Ascending aorta (tissue), 2 donors: ENCODE results near the gene ITPA. TPM values are rescaled to one million over a fixed set of nuclear protein-coding genes. Genes with fewer than 3 reads are reported as not detected.

ENCODE experiments used
- DNase-seq, 2 donors: peaks; one replicate each; pipeline ENCODE4 v3.0.0-alpha.2; 2019; ENCODE audit warnings: low spot score in 2 of 2
- H3K27ac ChIP-seq, 2 donors: fragments of 200-600 bp; sonication (generic); one replicate each; pipeline ENCODE4 v1.5.1; 2016 to 2017; ENCODE audit warnings: mild to moderate bottlenecking in 1 of 2
- H3K27me3 ChIP-seq: fragments of 200-600 bp; sonication (generic); one replicate; pipeline ENCODE4 v1.5.1; 2017
- H3K36me3 ChIP-seq, 2 donors: fragments of 200-600 bp; sonication (generic); one replicate each; pipeline ENCODE4 v1.5.1; 2016
- H3K4me1 ChIP-seq, 2 donors: fragments of 200-600 bp; sonication (generic); one replicate each; pipeline ENCODE4 v1.5.1; 2016 to 2017; ENCODE audit warnings: mild to moderate bottlenecking in 1 of 2
- H3K4me3 ChIP-seq, 2 donors: fragments of 200-600 bp; sonication (generic); one replicate each; pipeline ENCODE4 v1.5.1; 2016 to 2017; ENCODE audit warnings: mild to moderate bottlenecking in 1 of 2
- H3K9me3 ChIP-seq, 2 donors: fragments of 200-600 bp; sonication (generic); one replicate each; pipeline ENCODE4 v1.5.1; 2016
- intact Hi-C: fragments of 100-400 bp; cut with DNase I; formaldehyde crosslinking; loops from one replicate; pipeline ENCODE4 v1.15.1; 2023
- total RNA-seq: library from RNA; depleted of rRNA; stranded (reverse); fragments of >200 nt; gene quantifications from one replicate; pipeline ENCODE4 v1.1.0, GENCODE V29; 2016
- TF ChIP-seq, protein P1 (sequence below), 3 experiments: fragments of 200-600 bp in 2 of 3; fragments of 450-650 bp in 1 of 3; sonication (generic) in 2 of 3; IDR thresholded peaks; one replicate each; pipeline ENCODE4 v1.5.1; 2016 to 2019; ENCODE audit warnings: antibody characterized with exemption in 3 of 3, mild to moderate bottlenecking in 1 of 3, moderate library complexity in 1 of 3

The ITPA gene
- total RNA-seq, 1 donor from 2014 or later: 111 TPM

DNA sequence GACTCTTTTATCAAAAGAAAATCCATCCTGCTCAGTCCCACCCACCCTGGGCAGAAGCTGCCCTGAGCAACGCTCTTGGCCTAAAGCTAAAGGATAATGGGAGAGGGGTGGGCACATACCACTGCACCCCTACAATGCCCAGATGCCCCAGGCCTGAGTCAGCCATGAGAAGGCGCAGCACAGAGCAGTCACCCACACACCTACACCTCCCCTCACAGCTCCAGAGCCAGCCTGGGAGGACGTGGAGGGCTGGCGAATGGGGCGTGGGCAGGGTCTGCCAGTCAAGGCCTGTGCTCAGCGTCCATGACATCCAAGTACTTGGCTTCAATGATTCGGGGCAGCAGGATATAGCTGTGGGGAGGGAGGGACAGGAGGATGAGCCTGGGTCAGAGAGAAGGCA lies 18.2 kb downstream of the ITPA start:
- DNase-seq: no peak
- H3K4me1 ChIP-seq: no peaks in the 10 kb centered on the region
- H3K36me3 ChIP-seq: peaks cover 5 to 11% of the 10 kb centered on the region in 2 donors
- no peak overlapping the region for H3K27ac ChIP-seq
- TF ChIP-seq, protein P1, sequence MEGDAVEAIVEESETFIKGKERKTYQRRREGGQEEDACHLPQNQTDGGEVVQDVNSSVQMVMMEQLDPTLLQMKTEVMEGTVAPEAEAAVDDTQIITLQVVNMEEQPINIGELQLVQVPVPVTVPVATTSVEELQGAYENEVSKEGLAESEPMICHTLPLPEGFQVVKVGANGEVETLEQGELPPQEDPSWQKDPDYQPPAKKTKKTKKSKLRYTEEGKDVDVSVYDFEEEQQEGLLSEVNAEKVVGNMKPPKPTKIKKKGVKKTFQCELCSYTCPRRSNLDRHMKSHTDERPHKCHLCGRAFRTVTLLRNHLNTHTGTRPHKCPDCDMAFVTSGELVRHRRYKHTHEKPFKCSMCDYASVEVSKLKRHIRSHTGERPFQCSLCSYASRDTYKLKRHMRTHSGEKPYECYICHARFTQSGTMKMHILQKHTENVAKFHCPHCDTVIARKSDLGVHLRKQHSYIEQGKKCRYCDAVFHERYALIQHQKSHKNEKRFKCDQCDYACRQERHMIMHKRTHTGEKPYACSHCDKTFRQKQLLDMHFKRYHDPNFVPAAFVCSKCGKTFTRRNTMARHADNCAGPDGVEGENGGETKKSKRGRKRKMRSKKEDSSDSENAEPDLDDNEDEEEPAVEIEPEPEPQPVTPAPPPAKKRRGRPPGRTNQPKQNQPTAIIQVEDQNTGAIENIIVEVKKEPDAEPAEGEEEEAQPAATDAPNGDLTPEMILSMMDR (IDR thresholded peaks at IDR 0.05): no peak
- H3K4me3 ChIP-seq: no peak overlapping the region
- intact Hi-C loops: no loop called here
- no peaks in the 10 kb centered on the region for H3K27me3 ChIP-seq
- no peaks in the 10 kb centered on the region for H3K9me3 ChIP-seq

DNA sequence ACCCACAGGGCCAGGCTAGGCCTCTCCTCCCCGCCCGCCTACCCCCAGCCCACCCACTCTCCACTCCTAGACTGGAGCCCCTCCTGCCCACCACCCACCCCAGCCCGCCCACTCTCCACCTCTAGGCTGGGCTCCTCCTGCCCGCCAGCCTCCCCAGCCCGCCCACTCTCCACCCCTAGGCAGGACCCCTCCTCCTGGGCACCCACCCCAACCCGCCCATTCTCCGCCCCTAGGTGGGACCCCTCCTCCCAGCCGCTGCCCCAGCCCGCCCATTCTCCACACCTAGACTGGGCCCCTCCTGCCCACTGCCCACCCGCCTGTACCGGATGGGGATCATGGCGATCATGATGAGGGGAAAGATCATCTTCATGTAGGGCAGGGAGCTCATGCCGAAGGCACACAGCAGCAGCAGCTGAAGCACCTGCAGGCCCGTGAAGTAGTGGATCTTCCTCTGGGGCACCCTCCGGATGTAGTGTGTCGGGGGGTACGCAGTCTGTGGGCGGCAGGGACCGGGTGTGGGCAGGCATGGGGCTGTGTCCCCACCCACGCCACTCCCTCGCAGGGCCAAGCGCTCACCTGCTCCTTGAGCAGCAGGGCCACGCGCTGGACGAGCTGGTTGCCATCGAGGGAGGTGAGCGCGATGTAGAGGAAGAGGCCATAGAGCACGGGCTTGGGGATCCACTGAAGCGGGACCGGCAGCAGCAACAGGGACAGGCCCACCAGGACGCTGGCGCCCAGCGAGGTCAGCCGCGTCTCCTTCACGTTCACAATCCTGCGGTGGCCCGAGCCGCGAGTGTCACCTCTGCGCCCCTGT lies 18.8 kb downstream of the ITPA start:
- H3K9me3 ChIP-seq: no peaks in the 10 kb centered on the region
- TF ChIP-seq, protein P1 (IDR thresholded peaks at IDR 0.05): no peak
- DNase-seq: no peak
- H3K4me3 ChIP-seq: no peak overlapping the region
- peaks cover 0 to 4% of the 10 kb centered on the region in 2 donors for H3K36me3 ChIP-seq
- H3K27ac ChIP-seq: no peak overlapping the region
- intact Hi-C loops: no loop called here
- H3K27me3 ChIP-seq: no peaks in the 10 kb centered on the region
- H3K4me1 ChIP-seq: no peaks in the 10 kb centered on the region

DNA sequence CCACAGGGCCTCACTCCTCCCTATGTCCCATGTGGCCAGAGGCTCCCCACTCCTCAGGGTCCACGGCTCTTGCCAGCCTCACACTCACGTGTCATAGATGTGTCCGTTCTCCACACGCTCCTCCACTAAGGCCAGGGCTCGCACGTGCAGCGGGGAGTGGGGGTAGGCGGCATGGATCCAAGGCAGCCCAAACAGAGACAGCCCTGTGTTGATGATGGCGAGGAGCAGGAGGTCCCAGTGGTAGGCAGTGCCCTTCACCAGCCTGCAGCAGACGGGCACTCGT lies 19.4 kb downstream of the ITPA start:
- intact Hi-C loops: no loop called here
- Histone ChIP-seq H3K4me1 (no peaks in the 10 kb centered on the region), H3K9me3 (no peaks in the 10 kb centered on the region), H3K27me3 (no peaks in the 10 kb centered on the region), H3K27ac (no peak overlapping the region), H3K4me3 (no peak overlapping the region), H3K36me3 (no peaks in the 10 kb centered on the region)
- DNase-seq: no peak
- TF ChIP-seq, protein P1 (IDR thresholded peaks at IDR 0.05): no peak

DNA sequence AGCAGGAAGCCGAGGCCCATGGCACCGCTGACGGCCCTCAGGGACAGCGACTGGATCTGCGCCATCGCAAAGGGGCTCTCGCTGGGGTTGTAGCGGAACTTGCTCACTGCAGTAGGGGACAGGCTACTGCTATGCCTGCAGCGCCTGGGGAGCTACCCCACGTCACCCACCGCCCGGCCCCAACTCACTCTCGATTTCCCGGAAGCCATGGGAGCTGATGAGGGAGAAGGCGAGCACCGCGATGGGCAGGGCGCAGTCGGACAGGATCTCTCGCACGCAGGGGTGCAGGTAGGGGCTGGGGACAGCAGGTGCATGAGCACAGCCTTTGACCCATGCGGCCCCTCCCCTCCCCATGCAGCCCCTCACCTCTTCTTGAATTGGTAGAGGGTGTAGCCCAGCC lies 19.9 kb downstream of the ITPA start:
- no peaks in the 10 kb centered on the region for H3K9me3 ChIP-seq
- intact Hi-C loops: no loop called here
- no peaks in the 10 kb centered on the region for H3K27me3 ChIP-seq
- H3K4me3 ChIP-seq: no peak overlapping the region
- H3K4me1 ChIP-seq: no peaks in the 10 kb centered on the region
- DNase-seq: no peak
- H3K36me3 ChIP-seq: no peaks in the 10 kb centered on the region
- TF ChIP-seq, protein P1 (IDR thresholded peaks at IDR 0.05): no peak
- H3K27ac ChIP-seq: no peak overlapping the region

DNA sequence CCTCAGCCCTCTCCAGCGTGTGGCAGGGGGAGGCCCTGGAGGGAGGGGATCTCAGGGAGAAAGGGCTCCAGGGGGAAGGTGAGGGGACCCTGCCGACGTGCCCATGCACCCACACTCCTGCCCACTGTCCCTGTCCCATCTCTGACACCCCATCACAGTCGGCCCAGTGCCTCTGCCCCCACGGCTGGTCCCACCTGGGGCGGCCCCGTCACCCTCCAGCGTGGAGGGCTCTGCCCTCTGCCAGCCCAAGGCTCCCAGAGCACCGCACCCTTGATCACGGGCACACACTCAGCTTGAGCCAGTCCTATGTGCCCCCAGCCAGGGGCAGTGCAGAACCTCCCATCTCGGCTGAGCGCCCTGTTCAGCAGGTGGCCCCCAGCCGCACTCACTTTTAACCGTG lies 20.5 kb downstream of the ITPA start:
- Histone ChIP-seq H3K9me3 (no peaks in the 10 kb centered on the region), H3K27me3 (no peaks in the 10 kb centered on the region), H3K4me3 (no peak overlapping the region), H3K4me1 (no peaks in the 10 kb centered on the region), H3K36me3 (no peaks in the 10 kb centered on the region), H3K27ac (no peak overlapping the region)
- no peak for DNase-seq
- TF ChIP-seq, protein P1 (IDR thresholded peaks at IDR 0.05): no peak
- intact Hi-C loops: no loop called here

DNA sequence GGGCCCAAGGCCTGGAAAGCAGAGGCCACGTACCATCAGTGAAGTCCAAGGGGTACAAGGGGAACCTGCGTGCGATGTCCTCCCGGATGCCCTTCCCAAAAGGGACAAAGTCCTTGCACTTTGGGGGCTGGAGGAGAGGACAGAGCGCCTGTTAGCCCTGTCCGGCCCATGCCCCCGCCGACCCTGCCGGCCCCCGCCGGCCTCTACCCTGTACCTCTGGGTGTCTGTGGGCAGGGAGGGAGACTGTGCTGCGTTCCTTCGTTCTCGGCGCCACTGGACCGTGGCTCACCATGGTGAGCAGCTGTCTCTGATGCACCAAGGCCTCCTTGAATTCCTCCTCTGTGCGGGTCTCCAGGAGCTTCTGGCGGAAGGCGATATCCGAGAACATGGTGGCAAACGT lies 21.8 kb downstream of the ITPA start:
- Histone ChIP-seq H3K9me3 (no peaks in the 10 kb centered on the region), H3K4me3 (no peak overlapping the region), H3K27me3 (no peaks in the 10 kb centered on the region), H3K27ac (no peak overlapping the region), H3K4me1 (no peaks in the 10 kb centered on the region), H3K36me3 (no peaks in the 10 kb centered on the region)
- no peak for DNase-seq
- TF ChIP-seq, protein P1 (IDR thresholded peaks at IDR 0.05): no peak
- intact Hi-C loops: no loop called here
